Calu3 (cell line): ENCODE measurements around the gene MYO7A. TPM values are rescaled to one million over a fixed set of nuclear protein-coding genes. Genes with fewer than 3 reads are reported as not detected.

Experiments used
- BruUV-seq: library from RNA; stranded (reverse); fragments of 400-500 nt; replicated peaks from 2 replicates; lab custom pipeline; 2021; lab: Mats Ljungman, UMichigan
- CTCF ChIA-PET: fragments of 300-600 bp; sonication (Branson Sonifier 250); formaldehyde crosslinking; loops from one replicate; lab custom pipeline; 2022; ENCODE audit warnings: antibody characterized with exemption; lab: Charles Lee
- DNase-seq: peaks from one replicate; pipeline ENCODE4 v3.0.0; 2022
- H3K27ac Mint-ChIP-seq: one replicate; pipeline ENCODE4 v1.8.0; 2022; ENCODE audit warnings: mixed read lengths; ENCODE audit not compliant: unreplicated experiment
- H3K27me3 Mint-ChIP-seq: one replicate; pipeline ENCODE4 v1.8.0; 2022; ENCODE audit warnings: mixed read lengths; ENCODE audit not compliant: unreplicated experiment
- H3K36me3 Mint-ChIP-seq: one replicate; pipeline ENCODE4 v1.8.0; 2022; ENCODE audit warnings: mild to moderate bottlenecking, moderate library complexity, mixed read lengths; ENCODE audit not compliant: insufficient read depth, unreplicated experiment
- H3K4me1 Mint-ChIP-seq: one replicate; pipeline ENCODE4 v1.8.0; 2022; ENCODE audit warnings: mild to moderate bottlenecking, low read depth, mixed read lengths; ENCODE audit not compliant: unreplicated experiment
- H3K4me3 Mint-ChIP-seq: one replicate; pipeline ENCODE4 v1.8.0; 2022; ENCODE audit warnings: mild to moderate bottlenecking, low read depth, moderate library complexity, mixed read lengths; ENCODE audit not compliant: unreplicated experiment
- H3K9me3 Mint-ChIP-seq: one replicate; pipeline ENCODE4 v1.8.0; 2022; ENCODE audit warnings: low read depth, mixed read lengths; ENCODE audit not compliant: unreplicated experiment
- CTCF ChIP-seq: fragments of 200-600 bp; IDR thresholded peaks from one replicate; pipeline ENCODE4 v1.8.0; 2022; ENCODE audit warnings: antibody characterized with exemption; ENCODE audit not compliant: unreplicated experiment
- intact Hi-C: fragments of 100-400 bp; cut with micrococcal nuclease; formaldehyde crosslinking; loops from one replicate; pipeline ENCODE4 v1.10.0; 2022; ENCODE audit not compliant: unreplicated experiment
- total RNA-seq: library from RNA; stranded (reverse); gene quantifications from 2 replicates; pipeline ENCODE4 v1.2.3, GENCODE V29; 2022

The MYO7A gene
- total RNA-seq, 1 experiment from 2014 or later: 3.7 TPM

GRCh38 chr11:77109236-77110019, 18.6 kb upstream of the MYO7A start:
- H3K4me1 Mint-ChIP-seq: peaks cover 33% of the 10 kb centered on the region
- H3K9me3 Mint-ChIP-seq: no peaks in the 10 kb centered on the region
- CTCF ChIA-PET: interaction anchor here (2.2 kb wide), 1 partner anchor 19 kb away, joined by 25 read pairs; no protein-coding TSS in a partner anchor
- no TSS peak for BruUV-seq
- H3K4me3 Mint-ChIP-seq: no peak overlapping the region
- intact Hi-C loops: no loop called here
- no peak for TF ChIP-seq CTCF
- no peak for DNase-seq
- H3K27ac Mint-ChIP-seq: no peak overlapping the region
- no peaks in the 10 kb centered on the region for H3K27me3 Mint-ChIP-seq
- peaks cover 4% of the 10 kb centered on the region for H3K36me3 Mint-ChIP-seq

DNA sequence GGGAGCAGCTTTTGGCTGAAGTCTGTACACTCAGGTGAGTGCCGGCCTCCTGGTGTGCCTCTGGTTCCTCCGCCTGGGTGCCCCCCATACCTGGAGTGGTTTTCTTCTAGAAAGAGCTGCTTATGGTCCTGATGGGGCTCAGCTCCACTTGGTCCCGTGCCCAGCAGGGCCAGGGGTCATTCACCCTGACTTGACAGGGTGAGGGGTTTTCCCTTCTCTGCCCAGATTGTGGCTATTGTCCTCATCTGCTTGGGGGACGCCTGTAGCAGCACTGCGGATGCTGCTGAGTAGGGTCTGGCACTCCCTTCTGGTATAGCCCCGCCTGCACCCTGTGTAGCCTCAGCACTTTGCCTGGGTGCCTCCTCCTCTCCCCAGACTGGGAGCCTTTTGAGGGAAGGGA, 17.2 kb upstream of the MYO7A start:
- TF ChIP-seq CTCF: no peak
- Mint-ChIP-seq H3K27me3 (no peaks in the 10 kb centered on the region), H3K9me3 (no peaks in the 10 kb centered on the region), H3K27ac (no peak overlapping the region), H3K4me3 (no peak overlapping the region), H3K36me3 (peaks cover 4% of the 10 kb centered on the region), H3K4me1 (peaks cover 33% of the 10 kb centered on the region)
- BruUV-seq: no TSS peak
- CTCF ChIA-PET: interaction anchor here (0.6 to 1.3 kb wide), 3 partner anchors 49 to 302 kb away, joined by 3 read pairs; no protein-coding TSS in a partner anchor
- intact Hi-C loops: no loop called here
- no peak for DNase-seq

DNA sequence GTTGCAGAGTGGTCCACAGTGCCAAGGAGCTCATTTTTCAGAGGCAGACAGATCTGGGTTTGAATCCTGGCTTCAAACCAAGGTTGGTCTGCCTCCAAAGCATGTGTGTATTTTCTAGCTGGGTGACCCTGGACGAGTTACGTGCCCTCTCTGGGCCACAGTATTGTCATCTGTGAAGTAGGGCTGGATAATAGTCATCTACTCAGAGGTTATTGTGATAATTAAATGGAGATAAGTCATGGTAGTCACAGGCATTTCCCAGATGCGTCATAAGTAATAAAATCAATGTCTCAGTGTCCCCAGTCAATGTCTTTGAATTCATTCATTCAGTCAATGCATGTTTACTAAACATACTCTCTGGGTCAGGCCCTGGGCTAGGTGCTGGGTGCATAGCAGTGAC, 16.8 kb upstream of the MYO7A start:
- H3K27me3 Mint-ChIP-seq: no peaks in the 10 kb centered on the region
- H3K9me3 Mint-ChIP-seq: no peaks in the 10 kb centered on the region
- BruUV-seq: no TSS peak
- intact Hi-C loops: no loop called here
- H3K27ac Mint-ChIP-seq: no peak overlapping the region
- no peak for TF ChIP-seq CTCF
- peaks cover 4% of the 10 kb centered on the region for H3K36me3 Mint-ChIP-seq
- CTCF ChIA-PET: interaction anchor here (0.9 to 1.3 kb wide), 2 partner anchors 191 to 303 kb away, joined by 3 read pairs; no protein-coding TSS in a partner anchor
- peaks cover 33% of the 10 kb centered on the region for H3K4me1 Mint-ChIP-seq
- no peak for DNase-seq
- no peak overlapping the region for H3K4me3 Mint-ChIP-seq

DNA sequence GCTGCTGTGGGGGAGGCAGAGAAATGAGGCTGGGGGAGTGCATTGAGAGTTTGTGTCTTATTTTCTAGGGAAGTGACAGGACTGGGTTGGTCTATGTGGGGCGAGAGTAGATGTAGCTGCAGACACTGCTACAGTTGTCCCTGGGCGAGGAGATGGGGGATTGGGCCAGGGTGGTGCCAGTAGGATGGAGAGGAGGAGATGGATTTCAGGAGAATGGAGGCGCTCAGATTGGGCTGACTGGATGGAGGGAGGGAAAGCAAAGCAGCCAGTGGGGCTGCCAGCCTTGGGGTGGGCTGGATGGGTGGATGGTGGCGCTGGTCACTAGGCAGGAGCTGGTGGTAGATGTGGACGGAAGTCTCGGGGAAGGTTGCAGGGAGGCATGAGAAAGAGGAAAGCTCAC, 16.1 kb upstream of the MYO7A start:
- intact Hi-C loops: no loop called here
- Mint-ChIP-seq H3K27me3 (no peaks in the 10 kb centered on the region), H3K4me1 (peaks cover 32% of the 10 kb centered on the region), H3K4me3 (no peak overlapping the region), H3K27ac (no peak overlapping the region), H3K36me3 (peaks cover 4% of the 10 kb centered on the region), H3K9me3 (no peaks in the 10 kb centered on the region)
- no peak for TF ChIP-seq CTCF
- BruUV-seq: no TSS peak
- CTCF ChIA-PET: interaction anchor here (1.3 kb wide), 1 partner anchor 192 kb away, joined by 3 read pairs; no protein-coding TSS in a partner anchor
- DNase-seq: no peak
